ENCODE results near the gene UBASH3A. TPM values are rescaled to one million over a fixed set of nuclear protein-coding genes. Genes with fewer than 3 reads are reported as not detected.

Gene UBASH3A
- polyA plus RNA-seq, 1 donor (not counting 4 experiments of a cell fraction or from before 2014, with no cell fraction given), result not detected

DNA sequence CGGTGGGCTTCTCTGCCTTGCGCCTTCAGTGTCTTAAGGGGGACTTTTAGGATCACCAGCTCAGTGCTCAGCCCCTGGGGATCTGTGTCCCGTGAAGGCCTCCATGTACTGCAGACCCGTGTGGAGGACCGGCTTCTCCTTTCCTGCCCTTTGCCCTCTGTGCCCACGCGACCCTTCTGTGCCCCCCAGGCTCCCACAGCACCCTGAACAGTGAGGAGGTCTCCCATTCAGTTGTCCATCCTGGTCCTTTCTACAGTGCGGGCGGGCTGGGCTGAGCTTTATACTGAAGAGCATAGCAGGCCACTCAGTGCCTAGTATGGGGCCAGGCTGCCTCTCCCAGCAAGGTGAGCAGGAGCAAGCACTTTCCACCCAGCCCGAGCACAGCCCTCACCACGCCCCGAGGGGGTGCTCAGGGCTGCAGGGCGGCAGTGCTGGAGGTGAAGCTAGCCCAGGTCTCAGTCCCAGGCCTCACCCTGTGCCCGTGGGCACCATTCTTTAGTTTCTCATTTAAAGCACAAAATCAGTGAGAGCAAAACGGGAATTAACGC lies 29.7 kb upstream of the UBASH3A start:
- H3K9ac ChIP-seq (ENCODE audit: control insufficient read depth, extremely low read depth, insufficient read depth, low read length), result no peak overlapping the region
- peaks cover 27% of the 10 kb centered on the region for H3K27me3 ChIP-seq (ENCODE audit: control insufficient read depth, extremely low read depth, insufficient read depth, low read length)

DNA sequence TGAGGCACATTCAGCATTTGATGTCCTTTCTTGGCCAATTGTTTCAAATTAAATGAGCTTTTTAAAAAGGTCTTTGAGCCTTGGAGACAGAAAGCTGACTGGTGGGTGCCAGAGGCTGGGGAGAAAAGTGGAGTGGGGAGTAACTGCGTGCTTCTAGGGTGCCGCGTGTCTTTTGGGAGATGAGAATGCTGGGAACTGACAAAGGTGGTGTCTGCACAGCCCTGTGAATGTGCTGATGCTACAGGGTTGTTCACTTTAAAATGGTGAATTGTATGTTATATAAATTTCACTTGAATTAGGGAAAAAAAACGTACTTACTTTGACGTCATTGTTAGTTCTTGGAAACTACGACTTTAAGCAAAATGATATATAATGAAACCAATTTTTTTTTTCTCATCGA lies 29.2 kb upstream of the UBASH3A start:
- H3K4me3 ChIP-seq (ENCODE audit: control insufficient read depth in 2 of 3, extremely low read depth in 1 of 3, insufficient read depth in 2 of 3, low read depth in 1 of 3, low read length in 3 of 3), result no peak overlapping the region
- TF ChIP-seq EZH2 (IDR thresholded peaks at IDR 0.05; ENCODE audit: low read length) (no peak), CTCF (optimal IDR thresholded peaks at IDR 0.05 in 1 of 3, IDR thresholded peaks at IDR 0.05 in 1 of 3, conservative IDR thresholded peaks at IDR 0.05 in 1 of 3; ENCODE audit: extremely low read depth in 1 of 3, insufficient read depth in 2 of 3, low read length in 3 of 3) (no peak)
- H3K9ac ChIP-seq (ENCODE audit: control insufficient read depth, extremely low read depth, insufficient read depth, low read length), result no peak overlapping the region
- H3K79me2 ChIP-seq (ENCODE audit: control insufficient read depth, insufficient read depth, low read length), result no peaks in the 10 kb centered on the region
- no peaks in the 10 kb centered on the region for H3K9me3 ChIP-seq (ENCODE audit: control insufficient read depth, low read depth, low read length)
- no peaks in the 10 kb centered on the region for H4K20me1 ChIP-seq (ENCODE audit: control insufficient read depth, extremely low read depth, insufficient read depth, low read length)
- dilution Hi-C loops (cut with MboI; ENCODE audit: extremely low pct_ligation_motif_present, low sequenced_read_pairs), result no loop called here
- FAIRE-seq (no peak), DNase-seq (ENCODE audit: low read depth, low spot score) (no peak)
- H3K27me3 ChIP-seq (ENCODE audit: control insufficient read depth, extremely low read depth, insufficient read depth, low read length), result peaks cover 27% of the 10 kb centered on the region
- H3K4me1 ChIP-seq (ENCODE audit: control insufficient read depth, extremely low read depth, insufficient read depth, low read length), result no peaks in the 10 kb centered on the region
- no peaks in the 10 kb centered on the region for H3K36me3 ChIP-seq (ENCODE audit: control insufficient read depth in 2 of 2, extremely low read depth in 1 of 2, insufficient read depth in 2 of 2, low read length in 2 of 2)
- H3K9me1 ChIP-seq (ENCODE audit: control insufficient read depth, extremely low read depth, insufficient read depth, low read length), result no peaks in the 10 kb centered on the region
- no peak overlapping the region for H2AFZ ChIP-seq (ENCODE audit: control insufficient read depth, low read length)
- no peak overlapping the region for H3K4me2 ChIP-seq (ENCODE audit: control insufficient read depth, extremely low read depth, insufficient read depth, low read depth, low read length)
- H3K27ac ChIP-seq (ENCODE audit: control insufficient read depth, insufficient read depth, low read length), result no peak overlapping the region

More for the DNA sequence above, 29.7 kb upstream of the UBASH3A start:
- Histone ChIP-seq H3K4me1 (ENCODE audit: control insufficient read depth, extremely low read depth, insufficient read depth, low read length) (no peaks in the 10 kb centered on the region), H3K9me3 (ENCODE audit: control insufficient read depth, low read depth, low read length) (no peaks in the 10 kb centered on the region), H3K9me1 (ENCODE audit: control insufficient read depth, extremely low read depth, insufficient read depth, low read length) (no peaks in the 10 kb centered on the region), H3K36me3 (ENCODE audit: control insufficient read depth in 2 of 2, extremely low read depth in 1 of 2, insufficient read depth in 2 of 2, low read length in 2 of 2) (no peaks in the 10 kb centered on the region), H4K20me1 (ENCODE audit: control insufficient read depth, extremely low read depth, insufficient read depth, low read length) (no peaks in the 10 kb centered on the region), H2AFZ (ENCODE audit: control insufficient read depth, low read length) (no peak overlapping the region), H3K4me3 (ENCODE audit: control insufficient read depth in 2 of 3, extremely low read depth in 1 of 3, insufficient read depth in 2 of 3, low read depth in 1 of 3, low read length in 3 of 3) (no peak overlapping the region), H3K4me2 (ENCODE audit: control insufficient read depth, extremely low read depth, insufficient read depth, low read depth, low read length) (no peak overlapping the region), H3K79me2 (ENCODE audit: control insufficient read depth, insufficient read depth, low read length) (no peaks in the 10 kb centered on the region), H3K27ac (ENCODE audit: control insufficient read depth, insufficient read depth, low read length) (no peak overlapping the region)
- dilution Hi-C loops (cut with MboI; ENCODE audit: extremely low pct_ligation_motif_present, low sequenced_read_pairs), result no loop called here
- FAIRE-seq, result no peak
- TF ChIP-seq CTCF (optimal IDR thresholded peaks at IDR 0.05 in 1 of 3, IDR thresholded peaks at IDR 0.05 in 1 of 3, conservative IDR thresholded peaks at IDR 0.05 in 1 of 3; ENCODE audit: extremely low read depth in 1 of 3, insufficient read depth in 2 of 3, low read length in 3 of 3) (no peak), EZH2 (IDR thresholded peaks at IDR 0.05; ENCODE audit: low read length) (no peak)
- no peak for DNase-seq (ENCODE audit: low read depth, low spot score)
